Heart right ventricle (tissue), 16 donors: ENCODE results near the gene EVA1B. TPM values are rescaled to one million over a fixed set of nuclear protein-coding genes. Genes with fewer than 3 reads are reported as not detected.

Experiments used
- ATAC-seq, 8 donors: fragments of 200-7000 bp; cut with Tn5 transposase; one replicate each; pipeline ENCODE4 v1.9.1; 2020; ENCODE audit warnings: mild to moderate bottlenecking in 8 of 8, moderate library complexity in 8 of 8, moderate number of reproducible peaks in 1 of 8
- DNase-seq, 2 donors: peaks; one replicate each; pipeline ENCODE4 v3.0.0-alpha.2; 2020
- H3K27ac ChIP-seq, 10 donors: fragments of 200-600 bp; sonication (generic) in 2 of 10; one replicate each; pipeline versions ENCODE4 v1.5.0 to v1.8.0; 2020 to 2022; ENCODE audit warnings: mild to moderate bottlenecking in 3 of 10
- H3K27me3 ChIP-seq, 7 donors: fragments of 200-600 bp; one replicate each; pipeline ENCODE4 v1.8.0; 2021 to 2022; ENCODE audit warnings: mild to moderate bottlenecking in 2 of 7
- H3K36me3 ChIP-seq, 9 donors: fragments of 200-600 bp; sonication (generic) in 1 of 9; one replicate each; pipeline versions ENCODE4 v1.5.0 to v1.8.0; 2020 to 2022; ENCODE audit warnings: mild to moderate bottlenecking in 2 of 9
- H3K4me1 ChIP-seq, 9 donors: fragments of 200-600 bp; sonication (generic) in 1 of 9; one replicate each; pipeline versions ENCODE4 v1.5.0 to v1.8.0; 2020 to 2022; ENCODE audit warnings: mild to moderate bottlenecking in 4 of 9
- H3K4me3 ChIP-seq, 10 donors: fragments of 200-600 bp; sonication (generic) in 2 of 10; one replicate each; pipeline versions ENCODE4 v1.5.0 to v1.8.0; 2020 to 2022; ENCODE audit warnings: mild to moderate bottlenecking in 7 of 10, moderate library complexity in 2 of 10
- H3K9me3 ChIP-seq, 11 donors: fragments of 200-600 bp in 10 of 11; sonication (generic) in 2 of 11; one replicate each; pipeline versions ENCODE4 v1.5.0 to v1.8.0; 2013 to 2022; ENCODE audit warnings: mild to moderate bottlenecking in 2 of 11, control low read depth in 1 of 11, moderate library complexity in 1 of 11
- WGBS, 2 donors: extraction: QIAGEN DNeasy Blood & Tissue Kit; methylation state at CpG; one replicate each; pipeline ENCODE4 v1.1.7; 2013; ENCODE audit warnings: inconsistent platforms in 1 of 2; 5-methylcytosine and 5-hydroxymethylcytosine counted together
- intact Hi-C, 10 donors: fragments of 100-400 bp; cut with DNase I; formaldehyde crosslinking; loops; one replicate each; pipeline versions ENCODE4 v1.11.1 to v1.14.2; 2022
- polyA plus RNA-seq, 2 donors: library from polyadenylated mRNA; stranded (reverse); fragments of 200-250 nt; gene quantifications; one replicate each; pipeline ENCODE4 v1.2.3, GENCODE V29; 2013
- total RNA-seq, 10 donors: library from RNA; stranded (reverse); fragmentation: NEBNext Ultra II Directional in 3 of 10; extraction: Animal tissue kit (Norgen Biotek cat#: 25700) in 3 of 10; gene quantifications; one replicate each; pipeline versions ENCODE4 v1.2.1 to v1.2.4, GENCODE V29; 2021 to 2023
- TF ChIP-seq, protein P1 (sequence below), 9 donors: fragments of 200-600 bp; sonication (generic) in 2 of 9; IDR thresholded peaks; one replicate each; pipeline versions ENCODE4 v1.5.0 to v1.8.0; 2021 to 2022; ENCODE audit warnings: antibody characterized with exemption in 9 of 9, mild to moderate bottlenecking in 5 of 9, moderate library complexity in 1 of 9
- donor health status: Arrhythmogenic right ventricular cardiomyopathy.
- donor health status: ischemic (EF 13 %, LVEDD 7.1; RV severe dilation, severe dysfunction).
- donor health status: healthy with polysubstance abuse.
- donor health status: DM: no; HTN: yes; CAD: no.
- donor health status: DM: no; HTN: no; CAD: no.
- donor health status: ischemic (EF 25% LVEDD 6.9; RV normal size, moderate dysfunction).
- donor health status: ischemic (EF 25% LVEDD 5.7; RV mildly dilated, moderate dysfunction).
- donor health status: healthy.
- donor health status: DM: yes; HTN: yes; CAD: no.
- donor health status: Ischemic cardiomyopathy.
- donor health status: ischemic (EF 35%, LVEDD 5.7; RV mildly dilated, moderate dysfunction).
- donor health status: nonischemic (EF 11% LVEDD 7.7; RV severe dilation, severe dysfunction).
- donor health status: DM: yes; HTN: yes; CAD: no.
- donor health status: PGD.
- donor health status: ischemic (EF 29% LVEDD 5.4; RV normal size, mild dysfunction).
- donor health status: nonischemic (EF 23%, LVEDD 6.1; RV moderate dilation, normal function).

EVA1B gene
- total and polyA plus RNA-seq, 12 donors = 4.6 to 38.9 (median 7.2) TPM

DNA sequence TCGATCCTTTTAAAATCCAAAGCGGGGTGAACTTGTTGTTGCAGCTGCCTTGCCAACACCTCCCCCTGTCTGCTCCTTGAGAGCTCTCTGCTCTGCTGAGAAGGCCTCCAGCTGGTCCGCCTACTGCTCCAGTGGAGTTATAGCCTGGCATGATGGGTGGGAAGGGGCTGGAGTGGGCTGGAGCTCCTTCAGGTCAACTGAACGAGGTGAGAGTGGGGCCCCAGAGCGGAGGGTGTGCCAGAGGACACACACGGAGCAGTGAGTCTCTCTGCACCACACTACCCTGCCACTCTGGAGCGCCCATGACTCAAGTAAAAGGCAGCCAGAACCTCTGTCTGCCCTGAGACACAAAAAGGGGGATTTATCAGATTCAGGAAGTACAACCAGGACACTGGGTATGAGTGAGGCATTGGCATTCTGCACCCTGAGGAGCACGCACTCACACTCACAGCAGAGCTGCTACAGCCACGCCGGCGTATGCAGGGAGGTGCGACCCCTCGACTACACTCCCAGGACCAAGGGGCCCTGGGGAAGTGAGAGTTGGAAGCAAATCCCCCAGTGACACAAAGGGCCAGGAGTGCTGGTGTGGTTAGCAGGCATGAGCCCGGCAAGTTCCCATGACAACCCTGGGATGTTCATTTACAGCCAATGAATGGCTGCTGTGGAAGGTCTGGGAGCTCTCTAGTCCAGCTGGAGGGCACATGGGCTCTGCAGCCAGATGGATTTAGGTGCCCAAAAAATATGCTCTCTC lies 28.0 kb upstream of the EVA1B start:
- WGBS, 2 donors = 73 to 76% methylated on average over 14 of the region's 14 CpGs
- Histone ChIP-seq H3K36me3 (peaks cover 0 to 88% (median 45%) of the 10 kb centered on the region in 9 donors), H3K4me1 (peaks cover 17 to 50% (median 39%) of the 10 kb centered on the region in 9 donors), H3K27me3 (no peaks in the 10 kb centered on the region), H3K27ac (peak overlapping the region in 8 of 10 donors; percentile 18 to 84 (median 76)), H3K4me3 (no peak overlapping the region), H3K9me3 (no peaks in the 10 kb centered on the region)
- TF ChIP-seq, protein P1, sequence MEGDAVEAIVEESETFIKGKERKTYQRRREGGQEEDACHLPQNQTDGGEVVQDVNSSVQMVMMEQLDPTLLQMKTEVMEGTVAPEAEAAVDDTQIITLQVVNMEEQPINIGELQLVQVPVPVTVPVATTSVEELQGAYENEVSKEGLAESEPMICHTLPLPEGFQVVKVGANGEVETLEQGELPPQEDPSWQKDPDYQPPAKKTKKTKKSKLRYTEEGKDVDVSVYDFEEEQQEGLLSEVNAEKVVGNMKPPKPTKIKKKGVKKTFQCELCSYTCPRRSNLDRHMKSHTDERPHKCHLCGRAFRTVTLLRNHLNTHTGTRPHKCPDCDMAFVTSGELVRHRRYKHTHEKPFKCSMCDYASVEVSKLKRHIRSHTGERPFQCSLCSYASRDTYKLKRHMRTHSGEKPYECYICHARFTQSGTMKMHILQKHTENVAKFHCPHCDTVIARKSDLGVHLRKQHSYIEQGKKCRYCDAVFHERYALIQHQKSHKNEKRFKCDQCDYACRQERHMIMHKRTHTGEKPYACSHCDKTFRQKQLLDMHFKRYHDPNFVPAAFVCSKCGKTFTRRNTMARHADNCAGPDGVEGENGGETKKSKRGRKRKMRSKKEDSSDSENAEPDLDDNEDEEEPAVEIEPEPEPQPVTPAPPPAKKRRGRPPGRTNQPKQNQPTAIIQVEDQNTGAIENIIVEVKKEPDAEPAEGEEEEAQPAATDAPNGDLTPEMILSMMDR (IDR thresholded peaks at IDR 0.05) = peak in 2 of 9 donors; percentile 5 to 9
- intact Hi-C loops = no loop called here
- ATAC-seq (peak in 5 of 8 donors; percentile 5 to 25 (median 20)), DNase-seq (no peak)

DNA sequence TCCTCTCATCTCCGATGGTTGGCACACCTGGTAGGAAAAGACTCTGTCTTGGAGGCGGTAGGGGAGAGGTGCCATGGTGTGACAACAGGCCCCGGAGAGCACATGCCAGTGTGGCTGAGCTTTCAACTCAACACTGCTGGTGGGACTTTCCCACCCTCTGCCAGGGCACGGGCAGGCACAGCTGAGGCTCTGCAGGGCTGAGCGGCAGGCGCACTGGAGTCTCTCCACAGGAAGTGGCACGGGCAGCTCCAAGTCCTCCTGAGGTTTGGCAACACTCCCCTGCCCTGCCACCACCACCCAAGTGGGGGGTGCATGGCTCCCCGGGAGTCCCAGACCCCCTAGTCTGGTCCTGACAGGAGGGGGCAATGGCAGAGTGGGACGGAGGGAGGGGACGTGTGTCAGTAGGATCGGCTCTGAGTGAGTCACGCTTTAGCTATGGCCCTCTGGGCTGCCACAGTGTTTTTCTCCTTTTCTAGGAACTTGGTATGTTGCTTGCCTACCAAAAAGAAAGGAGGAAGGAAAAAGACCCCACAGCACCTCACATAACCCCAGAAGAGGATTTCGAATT lies 27.3 kb upstream of the EVA1B start:
- WGBS, 2 donors = 49 to 62% methylated on average over 13 of the region's 13 CpGs
- H3K36me3 ChIP-seq = peaks cover 0 to 89% (median 49%) of the 10 kb centered on the region in 9 donors

DNA sequence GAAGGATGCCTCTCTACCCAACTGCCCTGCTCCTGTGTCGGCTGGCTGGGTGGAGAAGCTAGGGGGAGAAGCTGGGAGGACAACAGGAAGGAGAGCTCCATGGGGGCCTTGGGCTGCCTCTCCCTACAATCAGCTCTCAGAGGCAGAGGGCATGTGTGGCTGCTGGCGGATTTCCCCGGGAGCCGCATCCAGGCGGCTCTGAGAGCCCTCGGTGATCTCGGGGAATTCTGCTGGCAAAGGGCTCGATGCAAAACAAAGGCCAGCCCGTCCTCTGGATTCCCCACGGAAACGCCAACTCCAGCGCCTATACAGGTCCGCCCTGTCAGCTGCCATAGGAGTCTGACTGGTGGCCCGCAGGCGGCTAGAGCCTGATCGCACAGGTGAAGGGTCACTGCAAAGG lies 26.4 kb upstream of the EVA1B start:
- no peaks in the 10 kb centered on the region for H3K27me3 ChIP-seq
- H3K9me3 ChIP-seq = no peaks in the 10 kb centered on the region
- DNase-seq = no peak
- H3K27ac ChIP-seq = peak overlapping the region in 9 of 10 donors; percentile 19 to 84 (median 79)
- H3K4me3 ChIP-seq = no peak overlapping the region
- peak; percentile 32 to 68 (median 43) for ATAC-seq
- TF ChIP-seq, protein P1 (IDR thresholded peaks at IDR 0.05) = no peak
- WGBS, 2 donors = 62 to 64% methylated on average over 16 of the region's 16 CpGs
- H3K4me1 ChIP-seq = peaks cover 17 to 50% (median 39%) of the 10 kb centered on the region in 9 donors
- intact Hi-C loops = loop anchor here in 3 of 10 donors (1.0 to 5.0 kb wide), 3 partner anchors 48 to 67 kb away; no protein-coding TSS in a partner anchor
- H3K36me3 ChIP-seq = peaks cover 0 to 89% (median 51%) of the 10 kb centered on the region in 9 donors

More for the DNA sequence above, 27.3 kb upstream of the EVA1B start:
- TF ChIP-seq, protein P1 (IDR thresholded peaks at IDR 0.05) = no peak
- Histone ChIP-seq H3K4me3 (no peak overlapping the region), H3K4me1 (peaks cover 17 to 50% (median 39%) of the 10 kb centered on the region in 9 donors), H3K9me3 (no peaks in the 10 kb centered on the region), H3K27me3 (no peaks in the 10 kb centered on the region), H3K27ac (peak overlapping the region in 7 of 10 donors; percentile 58 to 84 (median 79))
- ATAC-seq = peak; percentile 41 to 62 (median 56)
- intact Hi-C loops = loop anchor here in 1 of 10 donors (1.0 kb wide), 1 partner anchor 48 kb away; no protein-coding TSS in a partner anchor
- no peak for DNase-seq

DNA sequence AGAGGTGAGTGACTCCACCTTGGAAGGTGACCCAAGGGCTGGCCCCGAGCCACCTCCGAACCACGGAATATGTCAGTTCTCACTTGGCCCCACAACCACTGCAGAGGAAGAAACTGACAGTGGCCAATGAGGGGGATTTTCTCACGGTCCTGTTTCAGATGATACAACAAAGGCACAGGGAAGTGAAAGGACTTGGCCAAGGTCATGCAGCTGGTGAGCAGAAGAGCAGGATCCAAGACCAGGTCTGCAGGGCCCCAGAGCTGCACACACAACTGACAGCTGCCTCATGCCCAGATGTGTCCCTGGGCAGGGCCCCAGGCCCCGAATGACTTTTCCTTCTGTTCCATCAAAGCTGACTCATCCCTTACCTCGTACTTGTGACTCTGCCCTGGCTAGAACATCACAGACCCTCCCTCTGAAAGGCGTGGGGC lies 25.8 kb upstream of the EVA1B start:
- Histone ChIP-seq H3K4me1 (peaks cover 17 to 50% (median 39%) of the 10 kb centered on the region in 9 donors), H3K36me3 (peaks cover 0 to 89% (median 45%) of the 10 kb centered on the region in 9 donors), H3K4me3 (no peak overlapping the region), H3K27me3 (no peaks in the 10 kb centered on the region), H3K27ac (peak overlapping the region in 9 of 10 donors; percentile 19 to 84 (median 79)), H3K9me3 (no peaks in the 10 kb centered on the region)
- intact Hi-C loops = loop anchor here in 2 of 10 donors (5.0 kb wide), 2 partner anchors 58 to 68 kb away; no protein-coding TSS in a partner anchor
- TF ChIP-seq, protein P1 (IDR thresholded peaks at IDR 0.05) = no peak
- WGBS, 2 donors = 60 to 66% methylated on average over 7 of the region's 7 CpGs
- ATAC-seq = peak in 1 of 8 donors; percentile 10
- no peak for DNase-seq
